Panc1 (cell line): ENCODE results near the gene CT45A6. TPM values are rescaled to one million over a fixed set of nuclear protein-coding genes. Genes with fewer than 3 reads are reported as not detected.

Experiments
- total RNA-seq: library from RNA; stranded (reverse); gene quantifications from one replicate; pipeline ENCODE4 v1.2.1, GENCODE V29; 2021; ENCODE audit not compliant: unreplicated experiment

The CT45A6 gene
- total RNA-seq, 1 experiment from 2014 or later, result not detected

Other genes starting within 250 kb of the CT45A6 start
- not detected for gene CT45A1, start 89.1 kb downstream of the CT45A6 start, total RNA-seq
- not detected for gene CT45A3, start 34.6 kb downstream of the CT45A6 start, total RNA-seq
- gene CT45A5, start 17.3 kb downstream of the CT45A6 start, total RNA-seq, result not detected
- not detected for gene CT45A2, start 17.2 kb upstream of the CT45A6 start, total RNA-seq
- not detected for gene CT45A7, start 34.5 kb upstream of the CT45A6 start, total RNA-seq
- not detected for gene CT45A8, start 51.8 kb upstream of the CT45A6 start, total RNA-seq
- not detected for gene CT45A9, start 69.0 kb upstream of the CT45A6 start, total RNA-seq
- gene CT45A10, start 90.7 kb upstream of the CT45A6 start, total RNA-seq, result not detected
- not detected for gene SAGE1, start 90.9 kb upstream of the CT45A6 start, total RNA-seq
- 31.4 TPM for gene MMGT1, start 171.2 kb upstream of the CT45A6 start, total RNA-seq
- gene SLC9A6, start 182.6 kb upstream of the CT45A6 start, total RNA-seq, result 22.0 TPM